ENCODE measurements around the gene HIP1.
A peak's percentile ranks its signal among the peaks of the same experiment; 100 is the strongest.
"Not testable (repeated sequence)": the region's sequence is repeated elsewhere in the genome, so short reads cannot be mapped to it uniquely, and the experiment has no call there.

HIP1 gene

DNA sequence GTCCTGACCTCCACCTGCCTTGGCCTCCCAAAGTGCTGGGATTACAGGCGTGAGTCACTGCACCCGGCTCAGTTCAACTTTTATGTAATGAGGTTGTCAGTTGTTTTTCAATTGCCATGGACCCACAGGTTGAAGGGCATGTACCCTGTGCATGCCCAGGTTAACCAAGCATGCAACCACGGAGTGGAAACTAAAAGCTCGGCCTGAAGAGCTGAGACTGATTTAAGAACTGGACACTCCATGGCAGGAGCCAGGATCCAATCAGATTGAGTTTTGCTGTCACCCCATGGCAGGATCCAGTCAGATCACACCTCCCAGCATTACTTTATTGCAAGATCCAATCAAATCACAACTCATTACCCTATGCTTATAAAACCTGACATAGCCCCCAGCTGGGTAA lies 229.7 kb downstream of the HIP1 start:
- DNase-seq (ENCODE audit: low spot score): not testable (repeated sequence)

DNA sequence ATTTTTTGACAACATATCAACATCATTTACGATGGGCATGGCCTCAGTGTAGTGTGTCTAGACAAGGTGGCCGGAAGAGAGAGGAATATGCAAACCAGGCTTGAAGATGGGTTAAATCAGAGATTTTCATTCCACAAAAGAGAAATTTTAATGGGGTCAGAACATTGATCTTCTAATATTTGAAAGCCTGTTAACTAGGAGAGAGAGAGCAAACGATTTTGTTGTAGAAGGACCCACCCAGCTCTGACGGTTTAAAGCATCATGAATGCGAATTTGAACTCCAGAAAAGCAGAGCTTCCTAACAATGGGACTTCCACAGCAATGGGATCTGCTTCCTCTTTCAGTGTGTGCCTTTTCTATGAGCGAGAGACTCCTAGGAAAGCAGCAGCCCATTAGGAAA lies 246.7 kb downstream of the HIP1 start, which contains the start of gene SPDYE5:
TSS of gene SPDYE5 (plus strand) at position 301 of the 400 bp plus-strand sequence. CDS start 1,728 bp downstream, outside the sequence.
- not testable (repeated sequence) for DNase-seq (ENCODE audit: low spot score)

DNA sequence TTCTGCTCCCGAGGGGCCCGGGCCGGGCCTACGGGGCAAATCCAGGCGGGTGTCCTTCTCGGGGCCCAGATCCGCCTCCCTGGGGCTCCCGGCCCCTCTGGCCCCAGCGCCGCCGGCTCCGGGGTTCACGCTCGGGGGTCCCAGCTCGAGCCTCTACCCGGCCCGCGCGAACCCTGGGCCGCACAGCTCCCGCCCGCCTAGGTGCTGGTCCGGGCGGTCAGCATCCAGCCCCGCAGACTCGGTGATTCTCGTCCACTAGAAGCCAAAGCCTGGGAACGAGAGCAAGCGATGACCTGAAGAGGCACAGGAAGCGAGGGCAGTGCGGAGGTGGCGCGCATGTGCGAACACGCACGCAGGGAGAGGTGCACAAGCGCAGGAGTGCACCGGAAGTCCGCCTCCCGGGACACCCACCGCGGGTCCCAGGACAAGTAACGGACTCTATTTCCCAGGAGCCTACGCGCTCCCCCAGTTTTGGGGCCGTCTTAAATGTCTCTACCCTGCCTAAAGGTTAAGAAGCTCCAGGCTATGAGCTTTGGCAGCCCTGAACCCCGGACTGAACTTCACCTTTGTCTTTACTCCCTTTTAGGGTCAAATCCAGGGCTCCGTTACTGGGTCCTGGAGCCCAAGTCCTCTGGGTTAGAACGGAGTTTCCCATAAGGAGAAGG lies 252.6 kb downstream of the HIP1 start, which contains the start of gene POM121C:
TSS of gene POM121C (minus strand) at position 321 of the 665 bp plus-strand sequence. CDS start 44,803 bp downstream, outside the sequence.
- peak; percentile 81 for DNase-seq (ENCODE audit: low spot score)

DNA sequence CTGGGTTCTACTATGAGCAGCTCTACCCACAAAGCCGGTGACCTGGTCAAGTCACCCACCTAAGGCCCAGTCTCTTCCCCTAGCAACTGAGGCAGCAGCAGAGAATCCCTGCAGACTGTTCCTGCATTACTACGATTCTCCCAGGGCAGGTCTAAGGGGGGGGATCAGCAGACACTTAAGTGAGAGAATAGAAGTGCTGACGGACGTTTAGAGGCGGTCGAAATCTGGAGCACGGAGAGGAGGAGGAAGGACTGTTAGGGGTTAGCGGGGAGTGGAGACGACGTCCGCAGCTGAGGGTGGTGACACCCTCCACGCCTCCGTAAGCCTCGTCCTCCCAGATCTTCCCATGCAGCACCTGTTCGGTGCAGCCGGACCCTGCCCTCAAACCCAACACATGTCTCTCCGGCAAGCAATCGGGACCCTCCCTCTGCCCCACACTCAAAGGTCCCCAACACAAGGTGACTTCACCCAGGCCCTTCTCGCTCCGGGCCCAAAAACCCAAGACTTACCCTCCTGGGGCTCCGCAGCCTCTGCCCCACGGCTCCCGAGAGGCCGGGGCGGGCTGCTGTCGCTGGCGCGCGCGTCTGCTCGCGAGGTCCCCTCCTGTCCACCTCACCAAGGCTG lies 253.3 kb downstream of the HIP1 start:
- DNase-seq (ENCODE audit: low spot score): not testable (repeated sequence)

Measured in germinal center (tissue), 1 donor.